Type B pancreatic cell (in vitro differentiated cells): ENCODE results near the gene NOSTRIN. TPM values are rescaled to one million over a fixed set of nuclear protein-coding genes. Genes with fewer than 3 reads are reported as not detected.
"Not testable (repeated sequence)": the region's sequence is repeated elsewhere in the genome, so short reads cannot be mapped to it uniquely, and the experiment has no call there.

Source experiments
- DNase-seq: peaks from one replicate; pipeline ENCODE4 v3.0.0; 2021; ENCODE audit warnings: mixed read lengths; ENCODE audit not compliant: unreplicated experiment; ENCODE audit errors: extremely low spot score
- H3K27ac Mint-ChIP-seq: 2 replicates; pipeline ENCODE4 v1.8.0; 2021; ENCODE audit warnings: mild to moderate bottlenecking, mixed read lengths
- H3K27me3 Mint-ChIP-seq: 2 replicates; pipeline ENCODE4 v1.8.0; 2021; ENCODE audit warnings: mixed read lengths
- H3K36me3 Mint-ChIP-seq: 2 replicates; pipeline ENCODE4 v1.8.0; 2021; ENCODE audit warnings: mixed read lengths
- H3K4me1 Mint-ChIP-seq: one replicate; pipeline ENCODE4 v1.8.0; 2021; ENCODE audit warnings: mixed read lengths; ENCODE audit not compliant: unreplicated experiment
- H3K4me3 Mint-ChIP-seq: 2 replicates; pipeline ENCODE4 v1.8.0; 2021; ENCODE audit warnings: mild to moderate bottlenecking, mixed read lengths
- H3K9me3 Mint-ChIP-seq: 2 replicates; pipeline ENCODE4 v1.8.0; 2021; ENCODE audit warnings: mixed read lengths
- total RNA-seq: library from RNA; stranded (reverse); gene quantifications from 2 replicates; pipeline ENCODE4 v1.2.1, GENCODE V29; 2021; ENCODE audit warnings: low replicate concordance
- TF ChIP-seq, protein P1 (sequence below): fragments of 200-600 bp; sonication (generic); conservative IDR thresholded peaks from 2 replicates; pipeline ENCODE4 v1.5.0; 2021; ENCODE audit warnings: antibody characterized with exemption, mild to moderate bottlenecking

NOSTRIN gene
- total RNA-seq, 1 donor from 2014 or later, result 2.5 TPM

- H3K36me3 Mint-ChIP-seq, result no peaks in the 10 kb centered on the region
- TF ChIP-seq, protein P1, sequence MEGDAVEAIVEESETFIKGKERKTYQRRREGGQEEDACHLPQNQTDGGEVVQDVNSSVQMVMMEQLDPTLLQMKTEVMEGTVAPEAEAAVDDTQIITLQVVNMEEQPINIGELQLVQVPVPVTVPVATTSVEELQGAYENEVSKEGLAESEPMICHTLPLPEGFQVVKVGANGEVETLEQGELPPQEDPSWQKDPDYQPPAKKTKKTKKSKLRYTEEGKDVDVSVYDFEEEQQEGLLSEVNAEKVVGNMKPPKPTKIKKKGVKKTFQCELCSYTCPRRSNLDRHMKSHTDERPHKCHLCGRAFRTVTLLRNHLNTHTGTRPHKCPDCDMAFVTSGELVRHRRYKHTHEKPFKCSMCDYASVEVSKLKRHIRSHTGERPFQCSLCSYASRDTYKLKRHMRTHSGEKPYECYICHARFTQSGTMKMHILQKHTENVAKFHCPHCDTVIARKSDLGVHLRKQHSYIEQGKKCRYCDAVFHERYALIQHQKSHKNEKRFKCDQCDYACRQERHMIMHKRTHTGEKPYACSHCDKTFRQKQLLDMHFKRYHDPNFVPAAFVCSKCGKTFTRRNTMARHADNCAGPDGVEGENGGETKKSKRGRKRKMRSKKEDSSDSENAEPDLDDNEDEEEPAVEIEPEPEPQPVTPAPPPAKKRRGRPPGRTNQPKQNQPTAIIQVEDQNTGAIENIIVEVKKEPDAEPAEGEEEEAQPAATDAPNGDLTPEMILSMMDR, result no peak
These were observed 12.1 kb upstream of the NOSTRIN start for GRCh38 chr2:168790226-168790902.

DNA sequence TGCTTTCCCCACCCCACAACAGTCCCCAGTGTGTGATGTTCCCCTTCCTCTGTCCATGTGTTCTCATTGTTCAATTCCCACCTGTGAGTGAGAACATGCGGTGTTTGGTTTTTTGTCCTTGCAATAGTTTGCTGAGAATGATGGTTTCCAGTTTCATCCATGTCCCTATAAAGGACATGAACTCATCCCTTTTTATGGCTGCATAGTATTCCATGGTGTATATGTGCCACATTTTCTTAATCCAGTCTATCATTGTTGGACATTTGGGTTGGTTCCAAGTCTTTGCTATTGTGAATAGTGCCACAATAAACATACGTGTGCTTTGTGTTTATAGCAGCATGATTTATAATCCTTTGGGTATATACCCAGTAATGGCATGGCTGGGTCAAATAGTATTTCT, 11.3 kb upstream of the NOSTRIN start:
- H3K4me1 Mint-ChIP-seq, H3K9me3 Mint-ChIP-seq, H3K27me3 Mint-ChIP-seq, H3K27ac Mint-ChIP-seq, DNase-seq, H3K4me3 Mint-ChIP-seq, H3K36me3 Mint-ChIP-seq: not testable (repeated sequence)

More at GRCh38 chr2:168790226-168790902, 12.1 kb upstream of the NOSTRIN start:
- H3K27ac Mint-ChIP-seq, result no peak overlapping the region
- H3K4me3 Mint-ChIP-seq, result no peak overlapping the region
- peaks cover 4% of the 10 kb centered on the region for H3K9me3 Mint-ChIP-seq
- no peaks in the 10 kb centered on the region for H3K27me3 Mint-ChIP-seq
- no peak for DNase-seq
- no peaks in the 10 kb centered on the region for H3K4me1 Mint-ChIP-seq

DNA sequence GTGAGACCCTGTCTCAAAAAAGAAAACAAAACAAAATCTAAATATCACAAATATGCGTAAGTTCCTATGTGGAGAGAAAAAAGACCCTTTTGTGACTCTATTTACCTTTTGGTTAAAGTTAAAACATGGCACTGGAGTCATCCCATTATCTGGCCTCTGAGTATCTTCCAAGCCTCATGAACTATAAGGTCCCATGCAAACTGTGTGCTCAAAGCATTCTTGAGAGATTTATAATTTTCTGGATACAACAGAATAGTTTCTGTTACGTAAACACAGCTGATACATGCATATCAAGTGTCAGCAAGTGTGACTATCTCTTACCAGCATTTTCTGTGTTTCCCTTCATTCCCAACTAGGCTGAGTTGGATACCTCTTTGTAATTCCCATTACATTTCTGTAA, 8.8 kb upstream of the NOSTRIN start:
- H3K27ac Mint-ChIP-seq, result no peak overlapping the region
- peaks cover 10% of the 10 kb centered on the region for H3K4me1 Mint-ChIP-seq
- TF ChIP-seq, protein P1, result no peak
- H3K36me3 Mint-ChIP-seq, result no peaks in the 10 kb centered on the region
- no peak overlapping the region for H3K4me3 Mint-ChIP-seq
- H3K27me3 Mint-ChIP-seq, result no peaks in the 10 kb centered on the region
- no peak for DNase-seq
- H3K9me3 Mint-ChIP-seq, result peaks cover 4% of the 10 kb centered on the region

DNA sequence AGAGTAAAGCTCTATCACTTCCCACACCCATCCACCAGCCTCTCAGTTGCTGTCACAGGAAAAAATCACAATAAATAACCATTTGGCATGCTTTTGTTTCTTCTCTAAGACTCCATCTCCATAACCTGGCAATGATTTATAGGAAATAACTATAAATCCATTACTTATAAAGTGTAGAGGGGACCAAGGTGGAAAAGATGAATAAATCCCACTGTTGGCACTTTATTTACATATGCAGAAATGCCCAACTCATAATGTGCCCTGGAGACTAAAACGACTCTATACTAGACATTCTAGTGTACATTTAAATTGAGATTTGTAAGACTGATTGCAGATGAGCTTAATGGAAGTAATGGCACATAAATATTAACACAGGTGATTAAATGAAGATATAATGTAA, 7.5 kb upstream of the NOSTRIN start:
- H3K4me1 Mint-ChIP-seq, result peaks cover 20% of the 10 kb centered on the region
- H3K27ac Mint-ChIP-seq, result no peak overlapping the region
- TF ChIP-seq, protein P1, result no peak
- peaks cover 4% of the 10 kb centered on the region for H3K9me3 Mint-ChIP-seq
- no peaks in the 10 kb centered on the region for H3K27me3 Mint-ChIP-seq
- H3K36me3 Mint-ChIP-seq, result no peaks in the 10 kb centered on the region
- no peak for DNase-seq
- no peak overlapping the region for H3K4me3 Mint-ChIP-seq

DNA sequence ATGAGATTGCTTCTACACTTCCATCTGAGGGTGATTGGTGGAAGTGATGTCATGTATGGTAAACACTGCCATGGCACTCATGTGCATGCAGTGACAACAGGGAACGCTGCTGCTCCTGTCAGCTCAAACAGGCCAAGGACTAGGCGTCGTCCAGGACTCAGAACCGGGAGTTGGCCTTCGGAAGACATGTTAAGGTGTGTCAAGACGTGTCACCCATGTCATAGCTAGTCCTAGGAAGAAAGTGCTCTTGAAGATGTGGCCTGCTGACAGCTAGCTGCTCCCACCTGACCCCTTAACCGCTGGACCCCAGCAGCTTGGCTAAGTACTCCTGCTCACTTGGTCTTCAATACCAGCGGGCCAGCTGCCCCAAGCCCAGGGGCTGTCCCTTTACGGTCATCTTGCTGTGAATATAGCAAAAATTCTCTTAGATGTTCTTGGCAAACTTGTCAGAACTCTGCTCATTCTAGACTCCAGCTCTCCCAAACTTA, 6.3 kb upstream of the NOSTRIN start:
- TF ChIP-seq, protein P1, result no peak
- Mint-ChIP-seq H3K4me1 (peaks cover 25% of the 10 kb centered on the region), H3K4me3 (no peak overlapping the region), H3K27ac (no peak overlapping the region), H3K9me3 (no peaks in the 10 kb centered on the region), H3K27me3 (no peaks in the 10 kb centered on the region), H3K36me3 (no peaks in the 10 kb centered on the region)
- no peak for DNase-seq

- Mint-ChIP-seq H3K9me3 (no peaks in the 10 kb centered on the region), H3K4me1 (peaks cover 27% of the 10 kb centered on the region), H3K27me3 (no peaks in the 10 kb centered on the region), H3K36me3 (no peaks in the 10 kb centered on the region), H3K27ac (no peak overlapping the region), H3K4me3 (no peak overlapping the region)
- no peak for DNase-seq
- TF ChIP-seq, protein P1, result no peak
These were observed 5.7 kb upstream of the NOSTRIN start for GRCh38 chr2:168796583-168797285.
